ENCODE data around the gene FMN1.
A peak's percentile ranks its signal among the peaks of the same experiment; 100 is the strongest.

Gene FMN1

GRCh38 chr15:32763295-32763694 lies 431.2 kb downstream of the FMN1 start:
- TF ChIP-seq EGR1 (IDR thresholded peaks at IDR 0.05): no peak
- no peak for TF ChIP-seq CEBPB (IDR thresholded peaks at IDR 0.05)
- TF ChIP-seq NFIC (IDR thresholded peaks at IDR 0.05): no peak
- no peak for TF ChIP-seq FOXM1 (IDR thresholded peaks at IDR 0.05; ENCODE audit: borderline replicate concordance, low read depth)

DNA sequence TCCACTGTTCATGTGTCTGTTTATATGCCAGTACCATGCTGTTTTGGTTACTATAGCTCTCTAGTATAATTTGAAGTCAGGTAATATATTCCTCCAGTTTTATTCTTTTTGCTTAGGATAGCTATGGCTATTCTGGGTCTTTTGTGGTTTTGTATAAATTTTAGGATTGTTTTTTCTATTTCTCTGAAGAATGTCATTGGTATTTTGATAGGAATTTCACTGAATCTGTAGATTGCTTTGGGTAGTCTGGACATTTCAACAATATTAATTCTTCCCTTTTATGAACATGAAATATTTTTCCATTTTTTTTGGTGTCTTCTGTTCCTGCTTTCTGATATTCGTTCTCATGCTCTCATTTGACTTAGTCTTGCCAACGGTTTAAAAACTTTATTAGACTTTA lies 437.1 kb downstream of the FMN1 start:
- TF ChIP-seq CEBPB (IDR thresholded peaks at IDR 0.05): no peak
- no peak for TF ChIP-seq ZBTB7A (IDR thresholded peaks at IDR 0.05; ENCODE audit: low read depth)
- no peak for TF ChIP-seq YY1 (IDR thresholded peaks at IDR 0.05; ENCODE audit: low read depth)
- TF ChIP-seq TEAD4 (IDR thresholded peaks at IDR 0.05): no peak
- no peak for TF ChIP-seq TAF1 (IDR thresholded peaks at IDR 0.05; ENCODE audit: low read depth)
- TF ChIP-seq RAD21 (IDR thresholded peaks at IDR 0.05; ENCODE audit: low read depth): no peak
- TF ChIP-seq FOXM1 (IDR thresholded peaks at IDR 0.05; ENCODE audit: borderline replicate concordance, low read depth): no peak
- TF ChIP-seq NFIC (IDR thresholded peaks at IDR 0.05): no peak
- TF ChIP-seq EGR1 (IDR thresholded peaks at IDR 0.05): no peak
- TF ChIP-seq, protein P1, sequence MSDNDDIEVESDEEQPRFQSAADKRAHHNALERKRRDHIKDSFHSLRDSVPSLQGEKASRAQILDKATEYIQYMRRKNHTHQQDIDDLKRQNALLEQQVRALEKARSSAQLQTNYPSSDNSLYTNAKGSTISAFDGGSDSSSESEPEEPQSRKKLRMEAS (IDR thresholded peaks at IDR 0.05): no peak
- no peak for TF ChIP-seq EP300 (IDR thresholded peaks at IDR 0.05; ENCODE audit: borderline replicate concordance)
- TF ChIP-seq CREB1 (IDR thresholded peaks at IDR 0.05; ENCODE audit: low read depth): no peak
- TF ChIP-seq, protein P2, sequence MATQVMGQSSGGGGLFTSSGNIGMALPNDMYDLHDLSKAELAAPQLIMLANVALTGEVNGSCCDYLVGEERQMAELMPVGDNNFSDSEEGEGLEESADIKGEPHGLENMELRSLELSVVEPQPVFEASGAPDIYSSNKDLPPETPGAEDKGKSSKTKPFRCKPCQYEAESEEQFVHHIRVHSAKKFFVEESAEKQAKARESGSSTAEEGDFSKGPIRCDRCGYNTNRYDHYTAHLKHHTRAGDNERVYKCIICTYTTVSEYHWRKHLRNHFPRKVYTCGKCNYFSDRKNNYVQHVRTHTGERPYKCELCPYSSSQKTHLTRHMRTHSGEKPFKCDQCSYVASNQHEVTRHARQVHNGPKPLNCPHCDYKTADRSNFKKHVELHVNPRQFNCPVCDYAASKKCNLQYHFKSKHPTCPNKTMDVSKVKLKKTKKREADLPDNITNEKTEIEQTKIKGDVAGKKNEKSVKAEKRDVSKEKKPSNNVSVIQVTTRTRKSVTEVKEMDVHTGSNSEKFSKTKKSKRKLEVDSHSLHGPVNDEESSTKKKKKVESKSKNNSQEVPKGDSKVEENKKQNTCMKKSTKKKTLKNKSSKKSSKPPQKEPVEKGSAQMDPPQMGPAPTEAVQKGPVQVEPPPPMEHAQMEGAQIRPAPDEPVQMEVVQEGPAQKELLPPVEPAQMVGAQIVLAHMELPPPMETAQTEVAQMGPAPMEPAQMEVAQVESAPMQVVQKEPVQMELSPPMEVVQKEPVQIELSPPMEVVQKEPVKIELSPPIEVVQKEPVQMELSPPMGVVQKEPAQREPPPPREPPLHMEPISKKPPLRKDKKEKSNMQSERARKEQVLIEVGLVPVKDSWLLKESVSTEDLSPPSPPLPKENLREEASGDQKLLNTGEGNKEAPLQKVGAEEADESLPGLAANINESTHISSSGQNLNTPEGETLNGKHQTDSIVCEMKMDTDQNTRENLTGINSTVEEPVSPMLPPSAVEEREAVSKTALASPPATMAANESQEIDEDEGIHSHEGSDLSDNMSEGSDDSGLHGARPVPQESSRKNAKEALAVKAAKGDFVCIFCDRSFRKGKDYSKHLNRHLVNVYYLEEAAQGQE (IDR thresholded peaks at IDR 0.05; ENCODE audit: low read depth): no peak
- TF ChIP-seq TCF12 (IDR thresholded peaks at IDR 0.05; ENCODE audit: low read depth): no peak

GRCh38 chr15:32750979-32751378 lies 443.5 kb downstream of the FMN1 start:
- TF ChIP-seq ZBTB7A (IDR thresholded peaks at IDR 0.05; ENCODE audit: low read depth): no peak
- TF ChIP-seq CREB1 (IDR thresholded peaks at IDR 0.05; ENCODE audit: low read depth): no peak
- TF ChIP-seq NFIC (IDR thresholded peaks at IDR 0.05): no peak
- no peak for TF ChIP-seq TCF12 (IDR thresholded peaks at IDR 0.05; ENCODE audit: low read depth)
- no peak for TF ChIP-seq TAF1 (IDR thresholded peaks at IDR 0.05; ENCODE audit: low read depth)
- no peak for TF ChIP-seq YY1 (IDR thresholded peaks at IDR 0.05; ENCODE audit: low read depth)
- TF ChIP-seq CEBPB (IDR thresholded peaks at IDR 0.05): no peak
- TF ChIP-seq USF1 (IDR thresholded peaks at IDR 0.05): no peak
- TF ChIP-seq EGR1 (IDR thresholded peaks at IDR 0.05): no peak
- no peak for TF ChIP-seq TEAD4 (IDR thresholded peaks at IDR 0.05)
- TF ChIP-seq, protein P2 (IDR thresholded peaks at IDR 0.05; ENCODE audit: low read depth): no peak

- no peak for TF ChIP-seq EP300 (IDR thresholded peaks at IDR 0.05; ENCODE audit: borderline replicate concordance)
- no peak for TF ChIP-seq RAD21 (IDR thresholded peaks at IDR 0.05; ENCODE audit: low read depth)
- TF ChIP-seq TCF12 (IDR thresholded peaks at IDR 0.05; ENCODE audit: low read depth): no peak
- TF ChIP-seq, protein P2 (IDR thresholded peaks at IDR 0.05; ENCODE audit: low read depth): no peak
- TF ChIP-seq, protein P1 (IDR thresholded peaks at IDR 0.05): no peak; the same call in 1 of the 2 replicates
- no peak for TF ChIP-seq YY1 (IDR thresholded peaks at IDR 0.05; ENCODE audit: low read depth)
- TF ChIP-seq FOXM1 (IDR thresholded peaks at IDR 0.05; ENCODE audit: borderline replicate concordance, low read depth): no peak
- no peak for TF ChIP-seq EGR1 (IDR thresholded peaks at IDR 0.05)
These were observed 446.6 kb downstream of the FMN1 start for GRCh38 chr15:32747921-32748342.

DNA sequence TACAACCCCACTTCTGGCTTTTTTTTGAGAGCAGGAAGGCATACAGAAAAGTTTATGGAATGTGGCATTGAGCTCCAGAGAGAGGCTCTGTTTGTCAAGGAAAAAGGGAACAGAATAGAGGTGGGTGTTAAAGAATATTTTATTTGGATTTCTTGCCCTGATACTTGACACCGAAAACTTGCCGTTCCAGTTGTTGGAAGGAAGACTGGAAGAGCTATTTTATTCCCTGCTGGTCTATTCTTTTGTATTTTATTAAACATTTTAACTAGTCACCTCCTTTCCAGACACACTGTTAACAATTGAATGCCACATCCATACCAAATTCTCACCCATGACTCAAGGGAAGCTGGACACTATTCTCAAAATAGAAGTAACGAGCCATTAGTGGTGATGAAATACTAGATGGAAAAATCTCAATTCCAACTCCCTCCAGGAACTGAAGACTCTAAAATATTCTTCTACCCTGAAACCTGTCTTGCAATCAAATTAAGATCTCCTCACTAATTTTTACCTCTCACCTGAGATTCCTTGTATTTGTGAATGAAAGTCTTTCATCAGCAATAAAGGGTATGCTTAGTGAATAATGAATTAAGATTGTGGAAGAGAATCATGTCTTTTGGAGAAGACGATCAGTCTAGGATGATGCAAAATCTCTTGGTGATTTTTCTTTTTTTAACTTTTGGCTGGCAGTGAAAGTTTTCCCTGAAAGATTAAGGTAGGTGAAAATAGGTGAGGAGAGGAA lies 448.2 kb downstream of the FMN1 start:
- TF ChIP-seq CREB1 (IDR thresholded peaks at IDR 0.05; ENCODE audit: low read depth) (no peak), ZBTB7A (IDR thresholded peaks at IDR 0.05; ENCODE audit: low read depth) (no peak), FOXM1 (IDR thresholded peaks at IDR 0.05; ENCODE audit: borderline replicate concordance, low read depth) (peak; percentile 57; the same call in 1 of the 2 replicates), TEAD4 (IDR thresholded peaks at IDR 0.05) (peak; percentile 54; the same call in 1 of the 2 replicates), RAD21 (IDR thresholded peaks at IDR 0.05; ENCODE audit: low read depth) (no peak), TCF12 (IDR thresholded peaks at IDR 0.05; ENCODE audit: low read depth) (peak; percentile 18; the same call in 1 of the 2 replicates), CEBPB (IDR thresholded peaks at IDR 0.05) (no peak), EGR1 (IDR thresholded peaks at IDR 0.05) (no peak), TAF1 (IDR thresholded peaks at IDR 0.05; ENCODE audit: low read depth) (no peak), YY1 (IDR thresholded peaks at IDR 0.05; ENCODE audit: low read depth) (no peak), EP300 (IDR thresholded peaks at IDR 0.05; ENCODE audit: borderline replicate concordance) (peak; percentile 60; the same call in 1 of the 2 replicates), NFIC (IDR thresholded peaks at IDR 0.05) (no peak)
- TF ChIP-seq, protein P1 (IDR thresholded peaks at IDR 0.05): no peak

All from Ishikawa (cell line).